ENCODE measurements around the gene CPM. TPM values are rescaled to one million over a fixed set of nuclear protein-coding genes. Genes with fewer than 3 reads are reported as not detected.
"Not testable (repeated sequence)": the region's sequence is repeated elsewhere in the genome, so short reads cannot be mapped to it uniquely, and the experiment has no call there.

Gene CPM
- total RNA-seq, 1 donor from 2014 or later: not detected

DNA sequence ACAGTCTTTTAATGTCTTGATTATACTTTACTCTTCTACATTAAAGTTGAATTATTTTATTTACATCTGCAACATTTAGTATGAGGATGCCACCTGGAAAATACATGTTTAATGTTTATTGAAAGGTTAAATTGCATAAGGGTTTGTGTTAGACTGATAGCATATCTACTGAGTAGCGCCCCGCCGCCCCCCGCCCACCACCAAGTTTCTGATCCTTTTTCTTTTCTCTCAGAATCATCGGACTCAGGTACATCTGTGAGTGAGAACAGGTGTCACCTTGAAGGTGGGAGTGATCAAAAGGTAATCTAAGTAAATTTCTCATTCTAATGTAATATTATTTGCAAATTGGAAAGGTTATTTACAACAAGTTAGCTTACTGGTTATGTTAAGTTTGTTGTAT is 108.8 kb downstream of the CPM start:
- Mint-ChIP-seq H3K36me3 (ENCODE audit: low read depth) (peaks cover 15% of the 10 kb centered on the region), H3K27ac (ENCODE audit: unreplicated experiment) (no peak overlapping the region), H3K9me3 (no peaks in the 10 kb centered on the region), H3K4me1 (no peaks in the 10 kb centered on the region), H3K27me3 (ENCODE audit: low read depth) (no peaks in the 10 kb centered on the region), H3K4me3 (no peak overlapping the region)
- TF ChIP-seq, protein P1, sequence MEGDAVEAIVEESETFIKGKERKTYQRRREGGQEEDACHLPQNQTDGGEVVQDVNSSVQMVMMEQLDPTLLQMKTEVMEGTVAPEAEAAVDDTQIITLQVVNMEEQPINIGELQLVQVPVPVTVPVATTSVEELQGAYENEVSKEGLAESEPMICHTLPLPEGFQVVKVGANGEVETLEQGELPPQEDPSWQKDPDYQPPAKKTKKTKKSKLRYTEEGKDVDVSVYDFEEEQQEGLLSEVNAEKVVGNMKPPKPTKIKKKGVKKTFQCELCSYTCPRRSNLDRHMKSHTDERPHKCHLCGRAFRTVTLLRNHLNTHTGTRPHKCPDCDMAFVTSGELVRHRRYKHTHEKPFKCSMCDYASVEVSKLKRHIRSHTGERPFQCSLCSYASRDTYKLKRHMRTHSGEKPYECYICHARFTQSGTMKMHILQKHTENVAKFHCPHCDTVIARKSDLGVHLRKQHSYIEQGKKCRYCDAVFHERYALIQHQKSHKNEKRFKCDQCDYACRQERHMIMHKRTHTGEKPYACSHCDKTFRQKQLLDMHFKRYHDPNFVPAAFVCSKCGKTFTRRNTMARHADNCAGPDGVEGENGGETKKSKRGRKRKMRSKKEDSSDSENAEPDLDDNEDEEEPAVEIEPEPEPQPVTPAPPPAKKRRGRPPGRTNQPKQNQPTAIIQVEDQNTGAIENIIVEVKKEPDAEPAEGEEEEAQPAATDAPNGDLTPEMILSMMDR (conservative IDR thresholded peaks at IDR 0.05): no peak
- no peak for DNase-seq (ENCODE audit: low read depth, low spot score)

DNA sequence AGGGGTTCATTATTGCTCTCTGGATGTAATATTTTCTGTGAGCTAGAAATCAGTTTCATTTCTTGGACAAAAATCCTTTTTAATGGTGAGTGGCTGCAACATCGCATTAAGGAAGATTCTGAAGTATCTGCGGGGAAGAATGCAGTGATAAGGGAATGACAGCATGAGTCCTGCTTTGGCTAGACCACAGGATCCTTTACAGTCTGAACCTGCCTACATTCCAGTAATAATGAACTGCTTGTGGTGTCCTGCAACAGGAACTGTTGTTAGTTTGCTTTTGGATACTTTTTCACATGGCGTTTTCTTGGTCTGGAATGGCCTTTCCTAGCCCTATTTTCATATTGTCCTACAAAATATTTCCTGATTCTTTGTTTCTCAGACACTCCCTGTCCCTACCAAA is 109.3 kb downstream of the CPM start:
- Mint-ChIP-seq H3K4me1 (no peaks in the 10 kb centered on the region), H3K4me3 (no peak overlapping the region), H3K9me3 (no peaks in the 10 kb centered on the region), H3K27ac (ENCODE audit: unreplicated experiment) (no peak overlapping the region), H3K27me3 (ENCODE audit: low read depth) (no peaks in the 10 kb centered on the region), H3K36me3 (ENCODE audit: low read depth) (peaks cover 16% of the 10 kb centered on the region)
- DNase-seq (ENCODE audit: low read depth, low spot score): no peak
- TF ChIP-seq, protein P1 (conservative IDR thresholded peaks at IDR 0.05): no peak

DNA sequence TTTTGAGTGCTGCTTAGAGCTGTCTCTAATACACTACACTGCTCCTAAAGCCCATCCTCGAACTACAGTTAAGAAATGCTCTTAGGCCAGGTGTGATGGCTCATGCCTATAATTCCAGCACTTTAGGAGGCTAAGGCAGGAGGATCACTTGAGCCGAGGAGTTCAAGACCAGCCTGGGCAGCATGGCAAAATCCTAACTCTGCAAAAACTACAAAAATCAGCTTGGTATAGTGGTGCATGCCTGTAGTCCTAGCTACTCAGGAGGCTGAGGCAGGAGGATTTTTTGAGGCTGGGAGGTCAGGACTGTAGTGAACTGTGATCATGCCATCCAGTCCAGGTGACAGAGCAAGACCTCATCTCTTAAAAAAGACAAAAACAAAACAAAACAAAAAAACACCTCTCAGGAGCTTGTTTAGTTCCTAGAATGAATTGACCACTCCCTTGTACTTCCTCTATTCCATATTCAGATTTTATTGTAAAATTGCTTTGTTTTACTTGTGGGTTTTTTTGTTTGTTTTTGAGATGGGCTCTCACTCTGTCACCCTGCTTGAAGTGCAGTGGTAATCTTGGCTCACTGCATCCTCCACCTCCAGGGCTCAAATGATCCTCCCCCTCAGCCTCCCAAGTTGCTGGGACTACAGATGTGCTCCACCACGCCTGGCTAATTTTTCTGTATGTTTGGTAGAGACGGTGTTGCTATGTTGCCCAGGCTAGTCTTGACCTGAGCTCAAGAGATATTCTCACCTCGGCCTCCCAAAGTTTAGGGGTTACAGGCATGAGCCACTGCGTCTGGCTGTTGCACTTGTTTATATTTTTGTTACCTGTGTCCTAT is 111.4 kb downstream of the CPM start:
- TF ChIP-seq, protein P1 (conservative IDR thresholded peaks at IDR 0.05): no peak
- Mint-ChIP-seq H3K9me3 (no peaks in the 10 kb centered on the region), H3K27me3 (ENCODE audit: low read depth) (no peaks in the 10 kb centered on the region), H3K4me1 (no peaks in the 10 kb centered on the region), H3K4me3 (no peak overlapping the region), H3K36me3 (ENCODE audit: low read depth) (peaks cover 16% of the 10 kb centered on the region), H3K27ac (ENCODE audit: unreplicated experiment) (peak overlapping the region; percentile 43)
- DNase-seq (ENCODE audit: low read depth, low spot score): no peak

DNA sequence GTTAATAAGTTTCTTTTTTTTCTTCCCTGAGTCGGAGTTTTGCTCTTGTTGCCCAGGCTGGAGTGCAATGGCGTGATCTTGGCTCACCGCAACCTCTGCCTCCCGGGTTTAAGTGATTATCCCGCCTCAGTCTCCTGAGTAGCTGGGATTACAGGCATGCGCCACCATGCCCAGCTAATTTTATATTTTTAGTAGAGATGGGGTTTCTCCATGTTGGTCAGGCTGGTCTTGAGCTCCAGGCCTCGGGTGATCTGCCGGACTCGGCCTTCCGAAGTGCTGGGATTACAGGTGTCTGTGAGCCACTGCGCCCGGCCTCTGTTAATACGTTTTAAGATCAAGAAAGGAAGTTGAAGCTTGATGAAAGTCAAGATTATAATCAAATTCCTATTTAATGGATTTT is 113.5 kb downstream of the CPM start:
- H3K27ac Mint-ChIP-seq (ENCODE audit: unreplicated experiment); H3K27me3 Mint-ChIP-seq (ENCODE audit: low read depth); DNase-seq (ENCODE audit: low read depth, low spot score); H3K4me3 Mint-ChIP-seq; H3K9me3 Mint-ChIP-seq; H3K4me1 Mint-ChIP-seq: not testable (repeated sequence)
- peaks cover 13% of the 10 kb centered on the region for H3K36me3 Mint-ChIP-seq (ENCODE audit: low read depth)

DNA sequence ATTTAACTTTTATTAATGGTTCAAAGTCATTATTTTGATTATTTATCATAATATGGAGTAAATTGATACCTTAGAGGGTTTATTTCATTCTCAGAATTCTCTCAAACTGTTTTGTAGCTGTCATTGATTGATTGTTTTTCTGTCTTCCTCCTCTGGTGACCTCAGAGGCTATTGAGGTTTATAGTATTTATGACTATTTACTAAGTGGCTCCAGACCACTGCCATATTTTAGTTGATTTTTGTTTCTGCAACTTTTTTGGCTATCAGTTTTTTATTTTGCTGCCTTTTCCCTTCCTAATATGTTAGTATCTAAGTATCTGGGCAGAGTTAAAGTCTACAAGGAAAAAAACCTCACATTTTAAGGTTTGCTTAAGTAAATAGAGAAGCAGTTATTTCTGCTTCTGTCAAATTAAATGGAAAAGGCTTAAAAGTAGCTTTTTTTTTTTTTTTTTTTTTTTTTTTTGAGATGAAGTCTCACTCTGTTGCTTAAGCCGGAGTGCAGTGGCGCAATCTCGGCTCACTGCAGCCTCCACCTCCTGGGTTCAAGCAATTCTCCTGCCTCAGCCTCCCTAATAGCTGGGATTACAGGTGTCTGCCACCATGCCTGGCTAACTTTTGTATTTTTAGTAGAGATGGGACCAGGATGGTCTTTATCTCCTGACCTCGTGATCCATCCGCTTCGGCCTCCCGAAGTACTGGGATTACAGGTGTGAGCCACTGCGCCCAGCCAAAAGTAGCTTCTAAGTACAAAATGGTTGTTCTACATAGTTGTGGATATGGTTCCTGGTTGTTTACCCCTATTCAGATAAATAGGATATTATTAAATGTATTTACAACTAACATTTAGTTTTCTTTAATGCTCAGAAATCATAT is 116.8 kb downstream of the CPM start:
- DNase-seq (ENCODE audit: low read depth, low spot score): no peak
- Mint-ChIP-seq H3K36me3 (ENCODE audit: low read depth) (peaks cover 8% of the 10 kb centered on the region), H3K27me3 (ENCODE audit: low read depth) (no peaks in the 10 kb centered on the region), H3K4me1 (peaks cover 2% of the 10 kb centered on the region), H3K9me3 (no peaks in the 10 kb centered on the region), H3K4me3 (no peak overlapping the region), H3K27ac (ENCODE audit: unreplicated experiment) (no peak overlapping the region)
- TF ChIP-seq, protein P1 (conservative IDR thresholded peaks at IDR 0.05): no peak

Data from neural crest cell (in vitro differentiated cells).